ENCODE measurements around the gene SH2D4B. TPM values are rescaled to one million over a fixed set of nuclear protein-coding genes. Genes with fewer than 3 reads are reported as not detected.
"Not testable (repeated sequence)": the region's sequence is repeated elsewhere in the genome, so short reads cannot be mapped to it uniquely, and the experiment has no call there.

The SH2D4B gene
- total and polyA plus RNA-seq, 7 donors: 0.06 to 0.33 TPM; not detected in 5

DNA sequence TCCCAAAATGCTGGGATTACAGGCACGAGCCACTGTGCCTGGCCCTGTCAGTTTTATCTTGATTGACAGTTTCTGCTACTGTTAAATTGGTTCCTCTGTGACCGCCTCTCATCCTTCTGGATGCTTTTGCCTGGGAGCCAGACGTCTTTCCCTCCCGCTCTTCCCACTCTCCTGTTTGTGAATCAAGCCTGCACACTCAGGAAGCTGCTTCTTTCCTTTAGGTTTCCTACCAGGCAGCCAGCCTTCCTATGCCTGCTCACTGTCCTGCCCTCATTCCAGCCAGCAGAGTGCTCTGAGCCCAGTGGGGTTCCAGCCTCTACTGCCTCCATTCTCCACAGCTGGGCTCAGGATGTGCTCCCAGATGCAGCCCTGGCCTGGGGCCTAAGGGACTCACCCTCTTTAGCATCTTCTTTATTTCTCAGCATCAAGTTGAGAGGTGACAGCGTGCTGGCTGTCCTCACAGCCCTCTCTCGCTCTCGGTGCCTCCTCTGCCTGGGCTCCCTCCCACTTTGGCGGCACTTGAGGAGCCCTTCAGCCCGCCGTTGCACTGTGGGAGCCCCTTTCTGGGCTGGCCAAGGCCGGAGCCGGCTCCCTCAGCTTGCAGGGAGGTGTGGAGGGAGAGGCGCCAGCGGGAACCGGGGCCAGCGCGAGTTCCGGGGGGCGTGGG lies 5.1 kb downstream of the SH2D4B start:
- no peak for TF ChIP-seq POLR2AphosphoS5 (IDR thresholded peaks at IDR 0.05)
- intact Hi-C loops (cut with DNase I): no loop called here
- Histone ChIP-seq H3K27me3 (no peaks in the 10 kb centered on the region), H3K9me3 (no peaks in the 10 kb centered on the region), H3K4me3 (no peak overlapping the region), H3K36me3 (no peaks in the 10 kb centered on the region), H3K27ac (no peak overlapping the region), H3K4me1 (no peaks in the 10 kb centered on the region)
- DNase-seq: no peak
- 91 to 96% methylated on average over 19 of the region's 19 CpGs for WGBS, 2 donors

- intact Hi-C loops (cut with DNase I); H3K4me3 ChIP-seq; H3K36me3 ChIP-seq; H3K27me3 ChIP-seq; H3K4me1 ChIP-seq; DNase-seq; H3K27ac ChIP-seq; H3K9me3 ChIP-seq: not testable (repeated sequence)
- 96 to 98% methylated on average over 25 of the region's 25 CpGs for WGBS, 2 donors
Observed at GRCh38 chr10:80543319-80543672, 5.6 kb downstream of the SH2D4B start.

DNA sequence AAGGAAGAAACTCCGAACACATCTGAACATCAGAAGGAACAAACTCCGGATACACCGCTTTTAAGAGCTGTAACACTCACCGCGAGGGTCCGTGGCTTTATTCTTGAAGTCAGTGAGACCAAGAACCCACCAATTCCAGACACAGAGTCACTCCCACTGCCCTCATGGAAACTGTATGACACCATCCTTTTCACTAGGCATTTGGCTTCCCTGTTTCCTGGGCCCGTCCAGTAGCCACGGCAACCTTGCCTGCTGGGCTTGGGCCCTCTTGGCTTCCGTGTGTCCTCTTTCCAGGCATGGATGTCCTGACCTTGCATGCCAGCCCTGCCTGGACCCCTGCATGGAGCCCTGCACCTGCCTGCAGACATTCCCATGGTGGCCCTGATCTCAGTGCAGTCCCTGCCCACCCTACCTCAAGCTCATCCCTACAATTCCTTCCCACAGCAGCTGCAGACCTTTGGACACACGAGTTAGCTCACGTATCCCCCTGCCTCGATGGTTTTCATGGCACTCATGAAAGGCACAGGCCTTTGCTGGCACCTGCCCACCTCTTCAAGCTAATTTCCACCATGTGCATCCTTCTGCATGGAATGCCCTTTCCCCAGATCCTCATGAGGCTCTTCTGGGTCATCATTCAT lies 6.7 kb downstream of the SH2D4B start:
- no peak for TF ChIP-seq EP300 (IDR thresholded peaks at IDR 0.05)
- TF ChIP-seq, protein P1, sequence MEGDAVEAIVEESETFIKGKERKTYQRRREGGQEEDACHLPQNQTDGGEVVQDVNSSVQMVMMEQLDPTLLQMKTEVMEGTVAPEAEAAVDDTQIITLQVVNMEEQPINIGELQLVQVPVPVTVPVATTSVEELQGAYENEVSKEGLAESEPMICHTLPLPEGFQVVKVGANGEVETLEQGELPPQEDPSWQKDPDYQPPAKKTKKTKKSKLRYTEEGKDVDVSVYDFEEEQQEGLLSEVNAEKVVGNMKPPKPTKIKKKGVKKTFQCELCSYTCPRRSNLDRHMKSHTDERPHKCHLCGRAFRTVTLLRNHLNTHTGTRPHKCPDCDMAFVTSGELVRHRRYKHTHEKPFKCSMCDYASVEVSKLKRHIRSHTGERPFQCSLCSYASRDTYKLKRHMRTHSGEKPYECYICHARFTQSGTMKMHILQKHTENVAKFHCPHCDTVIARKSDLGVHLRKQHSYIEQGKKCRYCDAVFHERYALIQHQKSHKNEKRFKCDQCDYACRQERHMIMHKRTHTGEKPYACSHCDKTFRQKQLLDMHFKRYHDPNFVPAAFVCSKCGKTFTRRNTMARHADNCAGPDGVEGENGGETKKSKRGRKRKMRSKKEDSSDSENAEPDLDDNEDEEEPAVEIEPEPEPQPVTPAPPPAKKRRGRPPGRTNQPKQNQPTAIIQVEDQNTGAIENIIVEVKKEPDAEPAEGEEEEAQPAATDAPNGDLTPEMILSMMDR (IDR thresholded peaks at IDR 0.05): no peak
- no peak for TF ChIP-seq POLR2AphosphoS5 (IDR thresholded peaks at IDR 0.05)
- TF ChIP-seq POLR2A (IDR thresholded peaks at IDR 0.05): no peak
- no peaks in the 10 kb centered on the region for H3K36me3 ChIP-seq
- no peak for DNase-seq
- H3K9me3 ChIP-seq: no peaks in the 10 kb centered on the region
- intact Hi-C loops (cut with DNase I): no loop called here
- H3K4me3 ChIP-seq: no peak overlapping the region
- H3K27ac ChIP-seq: no peak overlapping the region
- 91 to 94% methylated on average over 12 of the region's 12 CpGs for WGBS, 2 donors
- no peaks in the 10 kb centered on the region for H3K27me3 ChIP-seq
- H3K4me1 ChIP-seq: no peaks in the 10 kb centered on the region

DNA sequence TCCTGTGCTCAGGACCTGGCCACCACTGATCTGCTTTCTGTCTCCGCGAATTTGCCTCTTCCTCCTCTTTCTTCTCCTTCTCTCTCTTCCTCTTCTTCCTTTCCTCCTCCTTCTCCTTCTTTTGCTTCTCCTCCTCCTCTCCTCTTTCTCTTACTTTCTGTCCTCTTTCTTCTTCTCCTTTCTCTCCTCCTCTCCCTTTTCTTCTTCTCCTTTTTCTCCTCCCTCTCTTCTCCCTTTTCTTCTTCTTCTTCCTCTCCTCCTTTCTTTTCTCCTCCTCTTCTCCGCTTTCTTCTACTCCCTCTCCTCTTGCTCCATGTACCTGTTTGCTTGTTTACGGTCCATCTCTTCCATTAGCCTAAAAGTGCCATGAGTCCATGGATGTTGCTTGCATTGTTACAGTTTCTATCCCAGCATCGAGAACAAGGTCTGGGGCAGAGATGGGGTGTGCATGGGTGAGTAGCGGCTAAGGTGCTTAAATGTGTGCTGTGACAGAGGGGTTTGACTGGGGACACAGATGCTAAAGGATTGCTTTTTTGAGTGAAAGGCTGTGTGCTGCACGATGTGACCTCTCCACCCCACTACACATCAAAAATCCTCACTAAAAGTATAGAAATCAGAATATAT lies 7.7 kb downstream of the SH2D4B start:
- TF ChIP-seq EP300 (IDR thresholded peaks at IDR 0.05): no peak
- TF ChIP-seq, protein P1 (IDR thresholded peaks at IDR 0.05): no peak
- TF ChIP-seq POLR2A (IDR thresholded peaks at IDR 0.05): no peak
- no peak for TF ChIP-seq POLR2AphosphoS5 (IDR thresholded peaks at IDR 0.05)
- intact Hi-C loops (cut with DNase I): no loop called here
- no peak for DNase-seq
- WGBS, 2 donors: 92 to 95% methylated on average over 7 of the region's 7 CpGs
- H3K36me3 ChIP-seq: no peaks in the 10 kb centered on the region
- no peaks in the 10 kb centered on the region for H3K27me3 ChIP-seq
- no peak overlapping the region for H3K27ac ChIP-seq
- H3K4me1 ChIP-seq: no peaks in the 10 kb centered on the region
- no peaks in the 10 kb centered on the region for H3K9me3 ChIP-seq
- no peak overlapping the region for H3K4me3 ChIP-seq

DNA sequence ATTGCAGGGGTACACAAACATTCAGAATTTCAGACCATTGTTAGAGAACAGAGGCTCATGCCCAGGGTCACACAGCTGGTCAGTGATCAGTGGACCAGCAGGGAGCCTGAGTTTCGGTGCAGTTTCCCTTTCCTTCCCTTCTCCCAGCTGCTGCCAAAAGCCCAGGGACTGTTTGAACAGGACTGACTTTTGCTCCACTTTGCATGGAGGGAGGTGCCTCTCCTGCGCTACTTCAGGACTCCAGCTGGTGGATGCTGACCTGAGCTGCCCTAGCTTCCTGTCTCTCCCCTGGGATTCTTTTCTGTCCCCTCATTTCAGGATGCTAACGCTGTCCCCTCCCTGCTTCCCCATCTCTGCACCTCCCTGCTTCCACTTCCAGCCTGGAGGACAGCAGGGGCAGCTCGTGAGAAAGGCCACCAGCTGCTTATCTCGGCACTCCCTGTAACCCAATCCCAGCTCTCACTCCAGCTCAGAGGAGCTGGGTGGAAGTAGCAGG lies 14.5 kb downstream of the SH2D4B start:
- no peaks in the 10 kb centered on the region for H3K27me3 ChIP-seq
- no peaks in the 10 kb centered on the region for H3K4me1 ChIP-seq
- TF ChIP-seq EP300 (IDR thresholded peaks at IDR 0.05) (no peak), POLR2AphosphoS5 (IDR thresholded peaks at IDR 0.05) (no peak), POLR2A (IDR thresholded peaks at IDR 0.05) (no peak)
- TF ChIP-seq, protein P1 (IDR thresholded peaks at IDR 0.05): no peak
- H3K9me3 ChIP-seq: no peaks in the 10 kb centered on the region
- H3K36me3 ChIP-seq: no peaks in the 10 kb centered on the region
- intact Hi-C loops (cut with DNase I): no loop called here
- H3K4me3 ChIP-seq: no peak overlapping the region
- WGBS, 2 donors: 4 to 38% methylated on average over 5 of the region's 5 CpGs
- peak; percentile 68 for DNase-seq
- no peak overlapping the region for H3K27ac ChIP-seq

Data from sigmoid colon (tissue), 7 donors.